Activated CD4-positive, alpha-beta memory T cell treated with anti-CD3 and anti-CD28 coated beads for 36 hours (primary cell): ENCODE data around the gene MRPL27. TPM values are rescaled to one million over a fixed set of nuclear protein-coding genes. Genes with fewer than 3 reads are reported as not detected.
"Not testable (repeated sequence)": the region's sequence is repeated elsewhere in the genome, so short reads cannot be mapped to it uniquely, and the experiment has no call there.

Experiments used
- CTCF ChIA-PET: fragments of 350-600 bp; sonication (Branson Sonifier 250); formaldehyde crosslinking; loops from one replicate; lab custom pipeline; 2021; ENCODE audit warnings: antibody characterized with exemption, inconsistent platforms; lab: Charles Lee
- POLR2A ChIA-PET: fragments of 350-600 bp; sonication (Branson Sonifier 250); formaldehyde crosslinking; loops from one replicate; lab custom pipeline; 2021; ENCODE audit warnings: antibody characterized with exemption; lab: Charles Lee
- DNase-seq: peaks from one replicate; pipeline ENCODE4 v3.0.0-alpha.2; 2020
- H3K27ac Mint-ChIP-seq: one replicate; pipeline ENCODE4 v1.8.0; 2021; ENCODE audit warnings: mixed read lengths
- H3K27me3 Mint-ChIP-seq: one replicate; pipeline ENCODE4 v1.8.0; 2021; ENCODE audit warnings: mixed read lengths
- H3K36me3 Mint-ChIP-seq: one replicate; pipeline ENCODE4 v1.8.0; 2021; ENCODE audit warnings: mixed read lengths
- H3K4me1 Mint-ChIP-seq: one replicate; pipeline ENCODE4 v1.8.0; 2021; ENCODE audit warnings: low read depth, mixed read lengths
- H3K4me3 Mint-ChIP-seq: one replicate; pipeline ENCODE4 v1.8.0; 2021; ENCODE audit warnings: mild to moderate bottlenecking, mixed read lengths
- H3K9me3 Mint-ChIP-seq: one replicate; pipeline ENCODE4 v1.8.0; 2021; ENCODE audit warnings: mixed read lengths
- intact Hi-C: fragments of 100-400 bp; cut with micrococcal nuclease; formaldehyde crosslinking; loops from one replicate; pipeline ENCODE4 v1.15.1; 2023
- total RNA-seq, 2 experiments: library from RNA; stranded (reverse); gene quantifications; one replicate each; pipeline ENCODE4 v1.2.3, GENCODE V29; 2021

MRPL27 gene
- total RNA-seq, 2 experiments from 2014 or later, result 53.9 to 64.5 TPM

DNA sequence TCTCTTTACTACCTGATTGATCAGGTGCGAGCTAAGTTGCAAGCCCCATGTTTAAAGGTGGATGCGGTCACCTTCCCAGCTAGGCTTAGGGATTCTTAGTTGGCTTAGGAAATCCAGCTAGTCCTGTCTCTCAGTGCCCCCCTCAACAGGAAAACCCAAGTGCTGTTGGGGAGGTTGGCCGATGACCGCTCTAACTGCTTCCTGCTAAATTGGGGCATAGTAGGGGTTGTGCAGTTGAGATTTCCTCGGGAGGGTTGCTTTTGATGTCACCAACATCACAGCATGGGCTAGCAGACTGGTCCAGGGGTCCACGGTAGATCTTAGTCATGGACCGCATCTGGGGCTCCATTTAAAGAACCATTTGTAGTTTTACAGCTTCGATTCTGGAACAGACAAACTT lies 26.6 kb upstream of the MRPL27 start:
- Mint-ChIP-seq H3K4me1 (peaks cover 20% of the 10 kb centered on the region), H3K36me3 (peaks cover 12% of the 10 kb centered on the region)
- not testable (repeated sequence) for H3K4me3 Mint-ChIP-seq, H3K27me3 Mint-ChIP-seq, H3K9me3 Mint-ChIP-seq, H3K27ac Mint-ChIP-seq, DNase-seq
- ChIA-PET POLR2A (interaction anchor here (0.9 kb wide), 1 partner anchor 26 kb away, joined by 4 read pairs; the partner anchor contains the start of genes EME1 and MRPL27), CTCF (interaction anchor here (0.8 to 5.5 kb wide), 3 partner anchors 12 to 53 kb away, joined by 4 to 79 read pairs (median 4); partner anchors contain the start of gene XYLT2)
- intact Hi-C loops, result loop anchor here (5.0 kb wide), 1 partner anchor 37 kb away; no protein-coding TSS in a partner anchor

- Mint-ChIP-seq H3K36me3 (peaks cover 17% of the 10 kb centered on the region), H3K4me1 (peaks cover 25% of the 10 kb centered on the region)
- H3K27me3 Mint-ChIP-seq, DNase-seq, H3K9me3 Mint-ChIP-seq, H3K27ac Mint-ChIP-seq, H3K4me3 Mint-ChIP-seq: not testable (repeated sequence)
- ChIA-PET CTCF (interaction anchor here (0.9 to 5.5 kb wide), 9 partner anchors 9 to 321 kb away, joined by 3 to 79 read pairs (median 19); partner anchors contain the start of genes ACSF2, LUC7L3, RSAD1 and XYLT2), POLR2A (interaction anchor here (2.6 to 3.1 kb wide), 2 partner anchors 28 to 37 kb away, joined by 12 read pairs; no protein-coding TSS in a partner anchor)
- intact Hi-C loops, result loop anchor here (5.0 kb wide), 1 partner anchor 36 kb away; no protein-coding TSS in a partner anchor
These were observed 25.7 kb upstream of the MRPL27 start for GRCh38 chr17:50398672-50399071.

- DNase-seq, result no peak
- intact Hi-C loops, result loop anchor here (2.0 to 5.0 kb wide), 2 partner anchors 25 to 36 kb away; partner anchors contain the start of genes EME1 and MRPL27
- peak overlapping the region; percentile 80 for H3K27ac Mint-ChIP-seq
- H3K9me3 Mint-ChIP-seq, result peaks cover 5% of the 10 kb centered on the region
- CTCF ChIA-PET, result interaction anchor here (0.7 to 5.5 kb wide), 34 partner anchors 9 to 444 kb away, joined by 3 to 79 read pairs (median 5); partner anchors contain the start of genes ACSF2, COL1A1, EME1 and LUC7L3
- no peaks in the 10 kb centered on the region for H3K27me3 Mint-ChIP-seq
- POLR2A ChIA-PET, result interaction anchor here (0.7 to 3.1 kb wide), 10 partner anchors 9 to 321 kb away, joined by 3 to 17 read pairs (median 4); partner anchors contain the start of genes EME1, LUC7L3, MRPL27 and RSAD1
- peaks cover 27% of the 10 kb centered on the region for H3K4me1 Mint-ChIP-seq
- H3K36me3 Mint-ChIP-seq, result peaks cover 24% of the 10 kb centered on the region
- H3K4me3 Mint-ChIP-seq, result peak overlapping the region; percentile 94
These were observed 24.9 kb upstream of the MRPL27 start for GRCh38 chr17:50397919-50398285.

GRCh38 chr17:50397111-50397918 lies 24.3 kb upstream of the MRPL27 start, which contains the start of gene LRRC59:
LRRC59 (minus strand) TSS chr17:50397523; CDS start chr17:50397317, 206 bp downstream.
- Mint-ChIP-seq H3K4me3 (peak within 1 kb of the TSS; percentile 94), H3K27ac (peak within 1 kb of the TSS; percentile 82), H3K36me3 (peaks cover 28% of the 10 kb centered on the region), H3K9me3 (peaks cover 5% of the 10 kb centered on the region), H3K27me3 (no peaks in the 10 kb centered on the region), H3K4me1 (peaks cover 27% of the 10 kb centered on the region)
- peak; percentile 95 for DNase-seq
- ChIA-PET CTCF (interaction anchor here (0.7 to 5.5 kb wide), 41 partner anchors 8 to 445 kb away, joined by 3 to 79 read pairs (median 5); partner anchors contain the start of genes ACSF2, COL1A1, EME1 and MRPL27), POLR2A (interaction anchor here (0.7 to 3.1 kb wide), 14 partner anchors 9 to 322 kb away, joined by 3 to 17 read pairs (median 4); partner anchors contain the start of genes EME1, LUC7L3, MRPL27 and RSAD1)
- intact Hi-C loops, result loop anchor here (2.0 to 5.0 kb wide), 2 partner anchors 25 to 35 kb away; partner anchors contain the start of genes EME1 and MRPL27

- Mint-ChIP-seq H3K27me3 (no peaks in the 10 kb centered on the region), H3K4me1 (peaks cover 27% of the 10 kb centered on the region), H3K27ac (peak overlapping the region; percentile 82), H3K9me3 (peaks cover 5% of the 10 kb centered on the region), H3K4me3 (peak overlapping the region; percentile 94), H3K36me3 (peaks cover 30% of the 10 kb centered on the region)
- CTCF ChIA-PET, result interaction anchor here (0.7 to 5.5 kb wide), 37 partner anchors 8 to 446 kb away, joined by 3 to 79 read pairs (median 5); partner anchors contain the start of genes ACSF2, COL1A1, EME1 and MRPL27
- intact Hi-C loops, result loop anchor here (1.0 to 5.0 kb wide), 3 partner anchors 24 to 83 kb away; partner anchors contain the start of genes EME1 and MRPL27
- DNase-seq, result peak; percentile 38
- POLR2A ChIA-PET, result interaction anchor here (0.8 to 3.1 kb wide), 14 partner anchors 24 to 323 kb away, joined by 3 to 17 read pairs (median 4); partner anchors contain the start of genes EME1, LUC7L3, MRPL27 and RSAD1
These were observed 23.5 kb upstream of the MRPL27 start for GRCh38 chr17:50396261-50397110.

DNA sequence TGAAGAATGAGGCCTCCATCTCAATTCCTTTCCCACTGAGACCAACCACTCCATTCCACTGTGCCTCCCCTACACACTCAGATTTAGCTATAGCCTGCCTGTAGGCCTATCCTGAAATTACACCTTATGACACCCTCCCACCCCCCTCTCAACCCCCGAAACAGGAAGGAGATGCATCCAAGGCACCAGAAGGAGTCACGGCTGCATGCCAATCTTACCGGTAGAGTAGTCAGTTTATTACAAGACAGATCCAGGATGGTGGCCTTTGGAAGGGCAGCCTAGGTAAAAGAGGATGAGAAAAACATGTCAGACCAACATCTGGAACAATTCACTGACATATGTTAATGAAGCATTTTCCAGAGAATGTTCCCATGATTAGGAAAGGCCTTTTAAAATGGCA lies 21.7 kb upstream of the MRPL27 start:
- Mint-ChIP-seq H3K4me3 (peak overlapping the region; percentile 39), H3K9me3 (peaks cover 3% of the 10 kb centered on the region), H3K27me3 (no peaks in the 10 kb centered on the region), H3K36me3 (peaks cover 41% of the 10 kb centered on the region), H3K4me1 (peaks cover 27% of the 10 kb centered on the region), H3K27ac (no peak overlapping the region)
- intact Hi-C loops, result loop anchor here (5.0 kb wide), 1 partner anchor 32 kb away; no protein-coding TSS in a partner anchor
- no peak for DNase-seq
- ChIA-PET CTCF (interaction anchor here (5.5 kb wide), 1 partner anchor 33 kb away, joined by 79 read pairs; no protein-coding TSS in a partner anchor), POLR2A (no interaction called here)

DNA sequence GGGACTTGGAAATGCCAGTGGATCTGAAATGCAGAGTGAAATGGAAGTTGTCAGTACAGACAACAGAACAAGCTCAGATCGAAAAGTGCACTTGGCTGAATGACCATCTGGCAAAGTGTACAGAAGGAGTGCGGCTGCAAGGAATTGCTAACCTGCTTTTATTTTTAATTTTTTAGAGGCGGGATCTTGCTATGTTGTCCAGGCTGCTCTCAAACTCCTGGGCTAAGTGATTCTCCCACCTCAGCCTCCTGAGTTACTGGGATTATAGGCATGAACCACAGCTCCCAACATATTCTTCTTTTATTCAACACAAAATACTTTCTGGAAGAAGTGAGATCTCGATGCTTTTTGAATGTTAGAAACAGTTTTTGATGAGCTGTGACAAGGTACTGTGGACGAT lies 20.7 kb upstream of the MRPL27 start:
- H3K9me3 Mint-ChIP-seq, result no peaks in the 10 kb centered on the region
- ChIA-PET CTCF (no interaction called here), POLR2A (interaction anchor here (0.5 kb wide), 1 partner anchor 311 kb away, joined by 3 read pairs; no protein-coding TSS in a partner anchor)
- no peaks in the 10 kb centered on the region for H3K27me3 Mint-ChIP-seq
- H3K36me3 Mint-ChIP-seq, result peaks cover 48% of the 10 kb centered on the region
- peaks cover 27% of the 10 kb centered on the region for H3K4me1 Mint-ChIP-seq
- no peak overlapping the region for H3K27ac Mint-ChIP-seq
- no peak overlapping the region for H3K4me3 Mint-ChIP-seq
- intact Hi-C loops, result no loop called here
- DNase-seq, result no peak

DNA sequence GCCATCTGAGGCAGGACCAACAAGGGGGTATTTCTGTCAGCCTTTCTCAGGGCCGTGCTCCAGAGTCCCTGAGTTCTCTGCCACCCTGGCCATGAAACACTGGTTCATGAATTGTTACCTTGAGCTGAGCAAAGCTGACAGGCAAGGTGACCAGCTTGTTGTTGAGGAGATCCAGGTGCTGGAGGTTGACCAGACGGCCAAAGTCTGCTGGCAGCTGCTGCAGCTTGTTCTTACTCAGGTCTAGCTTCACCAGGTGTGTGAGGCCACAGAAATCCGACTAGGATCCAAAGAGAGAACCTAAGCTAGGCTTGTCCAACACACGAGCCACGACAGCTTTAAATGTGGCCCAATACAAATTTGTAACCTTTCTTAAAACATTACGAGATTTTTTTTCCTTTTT lies 19.6 kb upstream of the MRPL27 start:
- H3K27me3 Mint-ChIP-seq, result no peaks in the 10 kb centered on the region
- intact Hi-C loops, result no loop called here
- H3K4me3 Mint-ChIP-seq, result no peak overlapping the region
- H3K9me3 Mint-ChIP-seq, result no peaks in the 10 kb centered on the region
- H3K4me1 Mint-ChIP-seq, result peaks cover 25% of the 10 kb centered on the region
- H3K27ac Mint-ChIP-seq, result no peak overlapping the region
- DNase-seq, result no peak
- ChIA-PET POLR2A (interaction anchor here (1.1 kb wide), 1 partner anchor 13 kb away, joined by 3 read pairs; no protein-coding TSS in a partner anchor), CTCF (no interaction called here)
- peaks cover 58% of the 10 kb centered on the region for H3K36me3 Mint-ChIP-seq

DNA sequence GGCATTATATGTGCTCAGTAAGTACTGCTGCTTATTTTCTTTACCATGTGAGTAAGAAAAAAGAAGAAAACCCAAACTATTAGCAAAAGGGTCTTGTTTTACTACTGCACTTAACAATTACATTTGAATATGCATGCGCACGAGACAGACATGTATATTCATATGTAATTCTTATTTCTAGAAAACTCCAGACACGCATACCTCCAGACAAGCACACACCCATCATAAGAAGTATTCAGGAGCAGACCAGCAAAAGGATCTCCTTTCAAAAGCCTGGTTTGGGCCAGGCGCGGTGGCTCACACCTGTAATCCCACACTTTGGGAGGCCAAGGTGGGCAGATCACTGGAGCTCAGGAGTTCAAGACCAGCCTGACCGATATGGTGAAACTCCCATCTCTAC lies 16.6 kb upstream of the MRPL27 start:
- intact Hi-C loops, result no loop called here
- no peak overlapping the region for H3K4me3 Mint-ChIP-seq
- no peaks in the 10 kb centered on the region for H3K9me3 Mint-ChIP-seq
- no peak for DNase-seq
- no peak overlapping the region for H3K27ac Mint-ChIP-seq
- ChIA-PET POLR2A (interaction anchor here (1.3 to 2.5 kb wide), 2 partner anchors 8 to 16 kb away, joined by 3 to 5 read pairs; partner anchors contain the start of gene LRRC59), CTCF (interaction anchor here (1.1 kb wide), 1 partner anchor 27 kb away, joined by 3 read pairs; no protein-coding TSS in a partner anchor)
- no peaks in the 10 kb centered on the region for H3K27me3 Mint-ChIP-seq
- peaks cover 7% of the 10 kb centered on the region for H3K4me1 Mint-ChIP-seq
- H3K36me3 Mint-ChIP-seq, result peaks cover 71% of the 10 kb centered on the region

GRCh38 chr17:50388728-50389127 lies 15.7 kb upstream of the MRPL27 start:
- H3K4me3 Mint-ChIP-seq, result no peak overlapping the region
- peaks cover 3% of the 10 kb centered on the region for H3K4me1 Mint-ChIP-seq
- DNase-seq, result no peak
- H3K27me3 Mint-ChIP-seq, result no peaks in the 10 kb centered on the region
- ChIA-PET POLR2A (interaction anchor here (1.3 kb wide), 1 partner anchor 9 kb away, joined by 3 read pairs; the partner anchor contains the start of gene LRRC59), CTCF (interaction anchor here (1.0 to 1.1 kb wide), 2 partner anchors 9 to 27 kb away, joined by 3 to 4 read pairs; partner anchors contain the start of gene LRRC59)
- intact Hi-C loops, result no loop called here
- H3K9me3 Mint-ChIP-seq, result no peaks in the 10 kb centered on the region
- no peak overlapping the region for H3K27ac Mint-ChIP-seq
- H3K36me3 Mint-ChIP-seq, result peaks cover 68% of the 10 kb centered on the region
